Breast epithelium (tissue), 4 donors: ENCODE results near the gene HMGCR. TPM values are rescaled to one million over a fixed set of nuclear protein-coding genes. Genes with fewer than 3 reads are reported as not detected.

Experiments used
- DNase-seq, 2 donors: peaks; one replicate each; pipeline ENCODE4 v3.0.0-alpha.2; 2019; ENCODE audit warnings: low spot score in 2 of 2
- H3K27ac ChIP-seq, 2 donors: fragments of 200-600 bp; sonication (generic) in 1 of 2; one replicate each; pipeline ENCODE4 v1.5.1; 2016 to 2019; ENCODE audit warnings: mild to moderate bottlenecking in 1 of 2
- H3K27me3 ChIP-seq, 2 donors: fragments of 200-600 bp; sonication (generic) in 1 of 2; one replicate each; pipeline versions ENCODE4 v1.5.1 to v1.6.0; 2017 to 2019; ENCODE audit warnings: control low read depth in 1 of 2, mild to moderate bottlenecking in 1 of 2
- H3K36me3 ChIP-seq: fragments of 200-600 bp; one replicate; pipeline ENCODE4 v1.5.1; 2019
- H3K4me1 ChIP-seq, 2 donors: fragments of 200-600 bp; sonication (generic); one replicate each; pipeline ENCODE4 v1.5.1; 2016 to 2019; ENCODE audit warnings: control low read depth in 1 of 2
- H3K4me3 ChIP-seq, 3 donors: fragments of 200-600 bp; sonication (generic); 1 replicate in 2 of 3; 2 replicates in 1 of 3; pipeline ENCODE4 v1.5.1; 2016 to 2019; ENCODE audit warnings: mild to moderate bottlenecking in 3 of 3, moderate library complexity in 2 of 3
- H3K9me3 ChIP-seq, 2 donors: fragments of 200-600 bp; sonication (generic) in 1 of 2; one replicate each; pipeline ENCODE4 v1.5.1; 2016 to 2019; ENCODE audit warnings: control low read depth in 1 of 2
- POLR2A ChIP-seq: fragments of 450-650 bp; IDR thresholded peaks from one replicate; pipeline ENCODE4 v1.6.1; 2016; ENCODE audit warnings: antibody characterized with exemption, mild to moderate bottlenecking, moderate library complexity
- POLR2AphosphoS5 ChIP-seq, 3 donors: sonication (generic); formaldehyde crosslinking; IDR thresholded peaks; one replicate each; pipeline ENCODE4 v1.6.1; 2017; ENCODE audit warnings: antibody characterized with exemption in 3 of 3
- intact Hi-C: fragments of 100-400 bp; cut with DNase I; formaldehyde crosslinking; loops from one replicate; pipeline ENCODE4 v1.15.1; 2023; ENCODE audit warnings: low total_unique reads
- total RNA-seq, 3 donors: library from RNA; depleted of rRNA; stranded (reverse); fragments of >200 nt; gene quantifications; one replicate each; pipeline ENCODE4 v1.1.0, GENCODE V29; 2016
- TF ChIP-seq, protein P1 (sequence below), 3 donors: fragments of 450-650 bp; IDR thresholded peaks; one replicate each; pipeline ENCODE4 v1.5.1; 2016 to 2017; ENCODE audit warnings: antibody characterized with exemption in 3 of 3, mild to moderate bottlenecking in 3 of 3, moderate library complexity in 3 of 3

HMGCR gene
- total RNA-seq, 3 donors from 2014 or later: 12.8 to 34.0 (median 16.5) TPM

DNA sequence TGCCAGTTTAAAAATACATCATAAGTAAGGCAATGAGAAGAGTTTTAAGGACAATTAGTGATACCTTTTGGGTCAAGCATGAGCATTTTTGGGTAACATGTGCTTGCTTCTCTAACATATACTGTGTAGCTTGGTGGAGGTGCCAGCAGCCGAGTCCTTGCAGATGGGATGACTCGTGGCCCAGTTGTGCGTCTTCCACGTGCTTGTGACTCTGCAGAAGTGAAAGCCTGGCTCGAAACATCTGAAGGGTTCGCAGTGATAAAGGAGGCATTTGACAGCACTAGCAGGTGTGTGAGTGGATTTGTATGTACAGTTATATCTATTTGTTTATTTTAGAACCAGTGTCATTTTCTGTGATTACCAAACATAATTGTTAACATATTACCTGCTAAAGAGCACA, 18.2 kb downstream of the HMGCR start:
- peaks cover 5% of the 10 kb centered on the region for H3K36me3 ChIP-seq
- intact Hi-C loops: no loop called here
- no peak for DNase-seq
- H3K4me3 ChIP-seq: no peak overlapping the region
- TF ChIP-seq POLR2AphosphoS5 (IDR thresholded peaks at IDR 0.05): no peak
- no peak for TF ChIP-seq POLR2A
- TF ChIP-seq, protein P1, sequence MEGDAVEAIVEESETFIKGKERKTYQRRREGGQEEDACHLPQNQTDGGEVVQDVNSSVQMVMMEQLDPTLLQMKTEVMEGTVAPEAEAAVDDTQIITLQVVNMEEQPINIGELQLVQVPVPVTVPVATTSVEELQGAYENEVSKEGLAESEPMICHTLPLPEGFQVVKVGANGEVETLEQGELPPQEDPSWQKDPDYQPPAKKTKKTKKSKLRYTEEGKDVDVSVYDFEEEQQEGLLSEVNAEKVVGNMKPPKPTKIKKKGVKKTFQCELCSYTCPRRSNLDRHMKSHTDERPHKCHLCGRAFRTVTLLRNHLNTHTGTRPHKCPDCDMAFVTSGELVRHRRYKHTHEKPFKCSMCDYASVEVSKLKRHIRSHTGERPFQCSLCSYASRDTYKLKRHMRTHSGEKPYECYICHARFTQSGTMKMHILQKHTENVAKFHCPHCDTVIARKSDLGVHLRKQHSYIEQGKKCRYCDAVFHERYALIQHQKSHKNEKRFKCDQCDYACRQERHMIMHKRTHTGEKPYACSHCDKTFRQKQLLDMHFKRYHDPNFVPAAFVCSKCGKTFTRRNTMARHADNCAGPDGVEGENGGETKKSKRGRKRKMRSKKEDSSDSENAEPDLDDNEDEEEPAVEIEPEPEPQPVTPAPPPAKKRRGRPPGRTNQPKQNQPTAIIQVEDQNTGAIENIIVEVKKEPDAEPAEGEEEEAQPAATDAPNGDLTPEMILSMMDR (IDR thresholded peaks at IDR 0.05): no peak
- H3K9me3 ChIP-seq: no peaks in the 10 kb centered on the region
- H3K27me3 ChIP-seq: no peaks in the 10 kb centered on the region
- H3K27ac ChIP-seq: no peak overlapping the region
- H3K4me1 ChIP-seq: no peaks in the 10 kb centered on the region

DNA sequence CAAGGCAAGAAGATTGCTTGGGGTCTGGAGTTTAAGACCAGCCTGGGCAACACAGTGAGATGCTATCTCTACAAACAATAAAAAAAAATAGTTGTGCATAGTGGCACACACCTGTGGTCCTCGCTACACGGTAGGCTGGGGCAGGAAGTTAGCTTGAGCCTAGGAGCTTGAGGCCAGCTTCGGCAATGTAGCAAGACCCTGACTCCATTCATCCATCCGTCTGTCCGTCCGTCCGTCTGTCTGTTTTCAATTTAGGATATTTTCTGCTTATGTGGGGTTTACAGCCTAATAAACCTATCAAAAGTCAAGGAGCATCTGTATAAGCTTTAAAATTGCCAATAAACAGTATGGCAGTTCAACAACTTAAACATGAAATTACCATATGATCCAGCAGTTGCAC, 19.7 kb downstream of the HMGCR start:
- Histone ChIP-seq H3K9me3 (no peaks in the 10 kb centered on the region), H3K4me1 (no peaks in the 10 kb centered on the region), H3K27ac (no peak overlapping the region), H3K27me3 (no peaks in the 10 kb centered on the region), H3K36me3 (peaks cover 6% of the 10 kb centered on the region), H3K4me3 (no peak overlapping the region)
- no peak for DNase-seq
- intact Hi-C loops: no loop called here
- TF ChIP-seq POLR2A (no peak), POLR2AphosphoS5 (IDR thresholded peaks at IDR 0.05) (no peak)
- TF ChIP-seq, protein P1 (IDR thresholded peaks at IDR 0.05): no peak

DNA sequence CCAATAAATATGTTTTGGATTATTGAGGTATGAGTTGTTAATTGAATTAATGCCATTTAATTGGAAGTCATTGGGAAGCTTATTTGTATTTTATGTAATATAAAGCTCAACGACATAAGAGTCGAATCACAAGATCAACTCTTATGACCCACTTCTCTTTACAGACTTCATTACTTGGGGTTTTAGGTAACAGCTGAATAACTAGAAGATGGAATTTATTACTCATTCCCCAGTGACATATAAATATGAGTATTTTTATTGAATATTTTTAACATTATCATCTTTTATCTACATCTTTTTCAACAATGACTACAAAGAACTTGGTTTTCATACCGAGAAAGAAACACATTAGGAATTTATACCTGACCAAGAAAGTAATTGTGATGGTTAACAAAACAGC, 21.1 kb downstream of the HMGCR start:
- no peaks in the 10 kb centered on the region for H3K9me3 ChIP-seq

DNA sequence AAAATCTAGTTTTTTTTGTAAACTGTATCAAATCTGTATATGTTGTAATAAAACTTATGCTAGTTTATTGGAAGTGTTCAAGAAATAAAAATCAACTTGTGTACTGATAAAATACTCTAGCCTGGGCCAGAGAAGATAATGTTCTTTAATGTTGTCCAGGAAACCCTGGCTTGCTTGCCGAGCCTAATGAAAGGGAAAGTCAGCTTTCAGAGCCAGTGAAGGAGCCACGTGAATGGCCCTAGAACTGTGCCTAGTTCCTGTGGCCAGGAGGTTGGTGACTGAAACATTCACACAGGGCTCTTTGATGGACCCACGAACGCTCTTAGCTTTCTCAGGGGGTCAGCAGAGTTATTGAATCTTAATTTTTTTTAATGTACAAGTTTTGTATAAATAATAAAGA, 24.3 kb downstream of the HMGCR start:
- no peaks in the 10 kb centered on the region for H3K9me3 ChIP-seq
- no peak overlapping the region for H3K4me3 ChIP-seq
- H3K4me1 ChIP-seq: no peaks in the 10 kb centered on the region
- H3K36me3 ChIP-seq: peaks cover 6% of the 10 kb centered on the region
- DNase-seq: no peak
- no peaks in the 10 kb centered on the region for H3K27me3 ChIP-seq
- H3K27ac ChIP-seq: no peak overlapping the region
- intact Hi-C loops: no loop called here
- TF ChIP-seq POLR2AphosphoS5 (IDR thresholded peaks at IDR 0.05) (no peak), POLR2A (no peak)
- TF ChIP-seq, protein P1 (IDR thresholded peaks at IDR 0.05): no peak

More for the DNA sequence above, 21.1 kb downstream of the HMGCR start:
- no peak for TF ChIP-seq POLR2AphosphoS5 (IDR thresholded peaks at IDR 0.05)
- TF ChIP-seq, protein P1 (IDR thresholded peaks at IDR 0.05): no peak
- TF ChIP-seq POLR2A: no peak
- Histone ChIP-seq H3K4me3 (no peak overlapping the region), H3K27me3 (no peaks in the 10 kb centered on the region), H3K4me1 (no peaks in the 10 kb centered on the region), H3K27ac (no peak overlapping the region), H3K36me3 (peaks cover 6% of the 10 kb centered on the region)
- no peak for DNase-seq
- intact Hi-C loops: no loop called here

DNA sequence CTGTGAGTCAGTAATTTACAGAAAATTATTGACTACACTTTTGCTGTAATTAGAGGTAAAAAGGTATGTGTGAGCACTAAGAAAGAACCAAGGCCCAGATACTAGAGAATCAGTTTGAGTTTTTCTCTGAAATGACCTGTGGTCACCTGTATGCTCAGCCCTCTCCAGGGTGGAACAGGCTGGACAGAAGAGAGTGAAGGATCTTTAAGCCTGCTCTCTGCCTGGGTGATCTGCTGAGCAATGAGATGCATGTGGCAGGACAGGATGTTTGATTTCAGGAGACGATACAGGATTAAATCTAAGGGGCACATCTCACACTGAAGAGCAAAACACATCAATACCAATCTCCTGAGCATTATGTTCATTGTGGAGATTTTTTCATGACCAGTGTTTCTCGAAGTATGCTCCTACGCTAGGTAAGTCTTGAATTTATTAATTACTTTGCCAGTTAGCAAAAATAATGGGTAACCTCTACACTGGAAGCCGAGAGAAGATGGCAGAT, 25.5 kb downstream of the HMGCR start:
- Histone ChIP-seq H3K4me3 (no peak overlapping the region), H3K4me1 (no peaks in the 10 kb centered on the region), H3K27me3 (no peaks in the 10 kb centered on the region), H3K9me3 (no peaks in the 10 kb centered on the region), H3K36me3 (peaks cover 6% of the 10 kb centered on the region), H3K27ac (no peak overlapping the region)
- no peak for DNase-seq
- no peak for TF ChIP-seq POLR2AphosphoS5 (IDR thresholded peaks at IDR 0.05)
- TF ChIP-seq POLR2A: no peak
- TF ChIP-seq, protein P1 (IDR thresholded peaks at IDR 0.05): no peak
- intact Hi-C loops: no loop called here
